Fibroblast of lung (primary cell): ENCODE measurements around the gene ROMO1. TPM values are rescaled to one million over a fixed set of nuclear protein-coding genes. Genes with fewer than 3 reads are reported as not detected.

Experiments
- DNase-seq, 2 donors: peaks; one replicate each; pipeline versions ENCODE4 v3.0.0 to v3.0.0-alpha.2; 2010; ENCODE audit warnings: low read depth in 2 of 2
- H2AFZ ChIP-seq: 2 replicates; pipeline ENCODE4 v1.5.1; 2012; ENCODE audit warnings: low read length, control low read depth, inconsistent platforms
- H3K27ac ChIP-seq: 2 replicates; pipeline ENCODE4 v1.5.1; 2011; ENCODE audit warnings: low read length, control low read depth; ENCODE audit not compliant: insufficient read depth
- H3K27me3 ChIP-seq: 2 replicates; pipeline ENCODE4 v1.5.1; 2011; ENCODE audit warnings: mild to moderate bottlenecking, low read length; ENCODE audit not compliant: control insufficient read depth, insufficient read depth
- H3K36me3 ChIP-seq: 2 replicates; pipeline ENCODE4 v1.5.1; 2011; ENCODE audit warnings: low read length; ENCODE audit not compliant: control insufficient read depth, insufficient read depth
- H3K4me1 ChIP-seq: 2 replicates; pipeline ENCODE4 v1.5.1; 2011; ENCODE audit warnings: low read length; ENCODE audit not compliant: control insufficient read depth, insufficient read depth; ENCODE audit errors: extremely low read depth
- H3K4me2 ChIP-seq: 2 replicates; pipeline ENCODE4 v1.5.1; 2011; ENCODE audit warnings: low read length, control low read depth; ENCODE audit not compliant: insufficient read depth; ENCODE audit errors: extremely low read depth
- H3K4me3 ChIP-seq, 4 experiments: fragments of 200-600 bp in 1 of 4; sonication (generic) in 1 of 4; replicated peaks in 1 of 4; 2 replicates each; pipeline ENCODE4 v1.5.1; 2011 to 2016; ENCODE audit warnings: low read length in 4 of 4, low read depth in 3 of 4, mild to moderate bottlenecking in 3 of 4, control low read depth in 2 of 4, inconsistent platforms in 1 of 4, mixed read lengths in 1 of 4; ENCODE audit not compliant: insufficient read depth in 1 of 4; ENCODE audit errors: control extremely low read depth in 1 of 4
- H3K79me2 ChIP-seq: 2 replicates; pipeline ENCODE4 v1.5.1; 2012; ENCODE audit warnings: mild to moderate bottlenecking, low read length, inconsistent platforms; ENCODE audit not compliant: control insufficient read depth, insufficient read depth
- H3K9ac ChIP-seq: 2 replicates; pipeline ENCODE4 v1.5.1; 2011; ENCODE audit warnings: mild to moderate bottlenecking, low read length, control low read depth; ENCODE audit not compliant: insufficient read depth
- H3K9me3 ChIP-seq: 2 replicates; pipeline ENCODE4 v1.5.1; 2012; ENCODE audit warnings: low read depth, low read length; ENCODE audit not compliant: control insufficient read depth, insufficient read depth
- H4K20me1 ChIP-seq: 2 replicates; pipeline ENCODE4 v1.5.1; 2011; ENCODE audit warnings: low read length; ENCODE audit not compliant: control insufficient read depth, insufficient read depth; ENCODE audit errors: extremely low read depth
- EZH2 ChIP-seq: IDR thresholded peaks from 2 replicates; pipeline ENCODE4 v1.5.1; 2012; ENCODE audit warnings: low read length, control low read depth, mild to moderate bottlenecking; ENCODE audit errors: missing control alignments
- polyA plus RNA-seq, 2 donors: library from polyadenylated mRNA; depleted of rRNA in 1 of 2; stranded (reverse) in 1 of 2; unstranded in 1 of 2; fragments of >200 nt; gene quantifications; 2 replicates each; pipeline ENCODE4 v1.2.1, GENCODE V29; 2011 to 2012; ENCODE audit warnings: missing spikeins in 1 of 2
- total RNA-seq: library from RNA; depleted of rRNA; stranded (reverse); fragments of >200 nt; gene quantifications from 2 replicates; pipeline ENCODE4 v1.2.1, GENCODE V29; 2014
- TF ChIP-seq, protein P1 (sequence below), 2 donors: IDR thresholded peaks in 1 of 2; conservative IDR thresholded peaks in 1 of 2; 1 replicate in 1 of 2; 2 replicates in 1 of 2; pipeline ENCODE4 v1.5.1; 2011 to 2012; ENCODE audit warnings: low read length in 2 of 2, control low read depth in 1 of 2, inconsistent platforms in 1 of 2, low read depth in 1 of 2, mild to moderate bottlenecking in 1 of 2

ROMO1 gene
- total and polyA plus RNA-seq, 2 donors (not counting 1 experiment from before 2014, with no cell fraction given), result 205 to 239 TPM

GRCh38 chr20:35724321-35725230, 25.4 kb downstream of the ROMO1 start:
- peaks cover 87% of the 10 kb centered on the region for H3K79me2 ChIP-seq
- peaks cover 2% of the 10 kb centered on the region for H3K4me1 ChIP-seq
- peaks cover 42% of the 10 kb centered on the region for H3K36me3 ChIP-seq
- H3K27ac ChIP-seq, result no peak overlapping the region
- peaks cover 4% of the 10 kb centered on the region for H4K20me1 ChIP-seq
- TF ChIP-seq EZH2, result no peak
- TF ChIP-seq, protein P1, sequence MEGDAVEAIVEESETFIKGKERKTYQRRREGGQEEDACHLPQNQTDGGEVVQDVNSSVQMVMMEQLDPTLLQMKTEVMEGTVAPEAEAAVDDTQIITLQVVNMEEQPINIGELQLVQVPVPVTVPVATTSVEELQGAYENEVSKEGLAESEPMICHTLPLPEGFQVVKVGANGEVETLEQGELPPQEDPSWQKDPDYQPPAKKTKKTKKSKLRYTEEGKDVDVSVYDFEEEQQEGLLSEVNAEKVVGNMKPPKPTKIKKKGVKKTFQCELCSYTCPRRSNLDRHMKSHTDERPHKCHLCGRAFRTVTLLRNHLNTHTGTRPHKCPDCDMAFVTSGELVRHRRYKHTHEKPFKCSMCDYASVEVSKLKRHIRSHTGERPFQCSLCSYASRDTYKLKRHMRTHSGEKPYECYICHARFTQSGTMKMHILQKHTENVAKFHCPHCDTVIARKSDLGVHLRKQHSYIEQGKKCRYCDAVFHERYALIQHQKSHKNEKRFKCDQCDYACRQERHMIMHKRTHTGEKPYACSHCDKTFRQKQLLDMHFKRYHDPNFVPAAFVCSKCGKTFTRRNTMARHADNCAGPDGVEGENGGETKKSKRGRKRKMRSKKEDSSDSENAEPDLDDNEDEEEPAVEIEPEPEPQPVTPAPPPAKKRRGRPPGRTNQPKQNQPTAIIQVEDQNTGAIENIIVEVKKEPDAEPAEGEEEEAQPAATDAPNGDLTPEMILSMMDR (conservative IDR thresholded peaks at IDR 0.05 in 1 of 2, IDR thresholded peaks at IDR 0.05 in 1 of 2; ENCODE audit: low read depth in 1 of 2, low read length in 2 of 2), result no peak
- H3K9ac ChIP-seq, result no peak overlapping the region
- no peak overlapping the region for H3K4me2 ChIP-seq
- no peak for DNase-seq
- H3K27me3 ChIP-seq, result no peaks in the 10 kb centered on the region
- H3K4me3 ChIP-seq, result no peak overlapping the region
- no peaks in the 10 kb centered on the region for H3K9me3 ChIP-seq
- H2AFZ ChIP-seq, result no peak overlapping the region

GRCh38 chr20:35726842-35727711, 27.9 kb downstream of the ROMO1 start:
- TF ChIP-seq, protein P1 (conservative IDR thresholded peaks at IDR 0.05 in 1 of 2, IDR thresholded peaks at IDR 0.05 in 1 of 2; ENCODE audit: low read depth in 1 of 2, low read length in 2 of 2), result no peak
- no peak for TF ChIP-seq EZH2
- no peaks in the 10 kb centered on the region for H3K27me3 ChIP-seq
- H4K20me1 ChIP-seq, result peaks cover 3% of the 10 kb centered on the region
- H3K4me1 ChIP-seq, result no peaks in the 10 kb centered on the region
- H3K27ac ChIP-seq, result no peak overlapping the region
- H3K36me3 ChIP-seq, result peaks cover 35% of the 10 kb centered on the region
- peaks cover 89% of the 10 kb centered on the region for H3K79me2 ChIP-seq
- H3K4me2 ChIP-seq, result no peak overlapping the region
- H3K4me3 ChIP-seq, result no peak overlapping the region
- H2AFZ ChIP-seq, result no peak overlapping the region
- no peaks in the 10 kb centered on the region for H3K9me3 ChIP-seq
- no peak overlapping the region for H3K9ac ChIP-seq
- no peak for DNase-seq

GRCh38 chr20:35729283-35729807, 30.1 kb downstream of the ROMO1 start:
- Histone ChIP-seq H3K36me3 (peaks cover 26% of the 10 kb centered on the region), H3K9me3 (no peaks in the 10 kb centered on the region), H2AFZ (no peak overlapping the region), H3K27ac (no peak overlapping the region), H3K9ac (no peak overlapping the region), H3K4me2 (no peak overlapping the region), H3K4me3 (no peak overlapping the region), H3K27me3 (no peaks in the 10 kb centered on the region), H3K4me1 (no peaks in the 10 kb centered on the region), H3K79me2 (peaks cover 92% of the 10 kb centered on the region), H4K20me1 (peaks cover 3% of the 10 kb centered on the region)
- DNase-seq, result no peak
- TF ChIP-seq, protein P1 (conservative IDR thresholded peaks at IDR 0.05 in 1 of 2, IDR thresholded peaks at IDR 0.05 in 1 of 2; ENCODE audit: low read depth in 1 of 2, low read length in 2 of 2), result no peak
- no peak for TF ChIP-seq EZH2
